Measurements from ENCODE around the gene GRM5.

Gene GRM5

GRCh38 chr11:88692306-88693086, 373.3 kb downstream of the GRM5 start:
- DNase-seq: no peak

- no peak for DNase-seq
Measured at GRCh38 chr11:88689548-88690240, 376.1 kb downstream of the GRM5 start.

- no peak for DNase-seq
Measured at GRCh38 chr11:88683024-88683423, 382.8 kb downstream of the GRM5 start.

- DNase-seq: no peak
Measured at GRCh38 chr11:88680806-88681205, 385.0 kb downstream of the GRM5 start.

GRCh38 chr11:88666364-88666763, 399.4 kb downstream of the GRM5 start:
- no peak for DNase-seq

- DNase-seq: no peak
Measured at GRCh38 chr11:88657076-88657738, 408.6 kb downstream of the GRM5 start.

GRCh38 chr11:88656283-88656682, 409.5 kb downstream of the GRM5 start:
- DNase-seq: no peak

- no peak for DNase-seq
Measured at GRCh38 chr11:88655656-88656055, 410.1 kb downstream of the GRM5 start.

GRCh38 chr11:88655196-88655595, 410.6 kb downstream of the GRM5 start:
- no peak for DNase-seq

GRCh38 chr11:88651556-88651955, 414.2 kb downstream of the GRM5 start:
- DNase-seq: no peak

- no peak for DNase-seq
Measured at GRCh38 chr11:88644724-88645123, 421.1 kb downstream of the GRM5 start.

GRCh38 chr11:88632163-88632562, 433.6 kb downstream of the GRM5 start:
- DNase-seq: no peak

GRCh38 chr11:88631497-88631896, 434.3 kb downstream of the GRM5 start:
- no peak for DNase-seq

GRCh38 chr11:88629496-88629895, 436.3 kb downstream of the GRM5 start:
- no peak for DNase-seq

GRCh38 chr11:88626216-88626615, 439.6 kb downstream of the GRM5 start:
- DNase-seq: no peak

GRCh38 chr11:88623531-88623930, 442.3 kb downstream of the GRM5 start:
- no peak for DNase-seq

- DNase-seq: no peak
Measured at GRCh38 chr11:88620568-88621130, 445.1 kb downstream of the GRM5 start.

GRCh38 chr11:88619656-88620385, 446.0 kb downstream of the GRM5 start:
- no peak for DNase-seq

- DNase-seq: no peak
Measured at GRCh38 chr11:88619071-88619425, 446.7 kb downstream of the GRM5 start.

GRCh38 chr11:88618327-88619070, 447.3 kb downstream of the GRM5 start:
- DNase-seq: no peak

GRCh38 chr11:88617226-88617625, 448.6 kb downstream of the GRM5 start:
- no peak for DNase-seq

- no peak for DNase-seq
Measured at GRCh38 chr11:88604260-88604659, 461.5 kb downstream of the GRM5 start.

Measured in T-helper 1 cell (primary cell).